ENCODE data around the gene CTSC.

GRCh38 chr11:88329563-88330250, 7.8 kb downstream of the CTSC start:
- TF ChIP-seq RXRA (CRISPR knock-in tag; IDR thresholded peaks at IDR 0.05): no peak
- TF ChIP-seq ZNF274 (CRISPR knock-in tag; IDR thresholded peaks at IDR 0.05): no peak
- TF ChIP-seq, protein P1, sequence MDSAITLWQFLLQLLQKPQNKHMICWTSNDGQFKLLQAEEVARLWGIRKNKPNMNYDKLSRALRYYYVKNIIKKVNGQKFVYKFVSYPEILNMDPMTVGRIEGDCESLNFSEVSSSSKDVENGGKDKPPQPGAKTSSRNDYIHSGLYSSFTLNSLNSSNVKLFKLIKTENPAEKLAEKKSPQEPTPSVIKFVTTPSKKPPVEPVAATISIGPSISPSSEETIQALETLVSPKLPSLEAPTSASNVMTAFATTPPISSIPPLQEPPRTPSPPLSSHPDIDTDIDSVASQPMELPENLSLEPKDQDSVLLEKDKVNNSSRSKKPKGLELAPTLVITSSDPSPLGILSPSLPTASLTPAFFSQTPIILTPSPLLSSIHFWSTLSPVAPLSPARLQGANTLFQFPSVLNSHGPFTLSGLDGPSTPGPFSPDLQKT (CRISPR knock-in tag; IDR thresholded peaks at IDR 0.05; ENCODE audit: borderline replicate concordance): no peak
- no peak for TF ChIP-seq YY1 (IDR thresholded peaks at IDR 0.05; ENCODE audit: insufficient read depth, insufficient replicate concordance, low read depth, low read length)
